ENCODE results near the gene IFNA7.
"Not testable (repeated sequence)": the region's sequence is repeated elsewhere in the genome, so short reads cannot be mapped to it uniquely, and the experiment has no call there.

Gene IFNA7

GRCh38 chr9:21202105-21202504 is at the start of gene IFNA7:
IFNA7 (minus strand) TSS chr9:21202205; CDS start chr9:21202165, 40 bp downstream.
- H3K79me2 ChIP-seq (ENCODE audit: insufficient read depth, low read length); H3K9me3 ChIP-seq (ENCODE audit: low read length); H3K4me1 ChIP-seq (ENCODE audit: insufficient read depth, low read length, severe bottlenecking); H3K36me3 ChIP-seq (ENCODE audit: insufficient read depth, low read length); H3K9me2 ChIP-seq (ENCODE audit: low read depth, low read length); H3K4me3 ChIP-seq (ENCODE audit: low read depth, low read length, poor library complexity, severe bottlenecking); H3K4me2 ChIP-seq (ENCODE audit: low read length); H3F3A ChIP-seq (ENCODE audit: insufficient read depth, low read length); H4K20me1 ChIP-seq (ENCODE audit: insufficient read depth, low read length); H3K27ac ChIP-seq (ENCODE audit: low read depth, low read length, poor library complexity, severe bottlenecking); H3K27me3 ChIP-seq (ENCODE audit: insufficient read depth, low read length); H2AFZ ChIP-seq (ENCODE audit: low read length); H3K9ac ChIP-seq (ENCODE audit: low read length): not testable (repeated sequence)

- no peak overlapping the region for H3K4me3 ChIP-seq (ENCODE audit: low read depth, low read length, poor library complexity, severe bottlenecking)
- no peaks in the 10 kb centered on the region for H3K9me3 ChIP-seq (ENCODE audit: low read length)
- H3K79me2 ChIP-seq (ENCODE audit: insufficient read depth, low read length), result no peaks in the 10 kb centered on the region
- no peaks in the 10 kb centered on the region for H3K9me2 ChIP-seq (ENCODE audit: low read depth, low read length)
- no peaks in the 10 kb centered on the region for H4K20me1 ChIP-seq (ENCODE audit: insufficient read depth, low read length)
- no peak overlapping the region for H3K9ac ChIP-seq (ENCODE audit: low read length)
- no peak overlapping the region for H2AFZ ChIP-seq (ENCODE audit: low read length)
- TF ChIP-seq CTCF (IDR thresholded peaks at IDR 0.05; ENCODE audit: low read length) (no peak), EZH2 (IDR thresholded peaks at IDR 0.05; ENCODE audit: borderline replicate concordance, low read length) (no peak)
- no peaks in the 10 kb centered on the region for H3K27me3 ChIP-seq (ENCODE audit: insufficient read depth, low read length)
- H3K27ac ChIP-seq (ENCODE audit: low read depth, low read length, poor library complexity, severe bottlenecking), result no peak overlapping the region
- no peak overlapping the region for H3K4me2 ChIP-seq (ENCODE audit: low read length)
- H3K36me3 ChIP-seq (ENCODE audit: insufficient read depth, low read length), result no peaks in the 10 kb centered on the region
- H3K4me1 ChIP-seq (ENCODE audit: insufficient read depth, low read length, severe bottlenecking), result no peaks in the 10 kb centered on the region
- no peaks in the 10 kb centered on the region for H3F3A ChIP-seq (ENCODE audit: insufficient read depth, low read length)
Observed at GRCh38 chr9:21251638-21252037, 49.6 kb upstream of the IFNA7 start.

- Histone ChIP-seq H3K27ac (ENCODE audit: low read depth, low read length, poor library complexity, severe bottlenecking) (no peak overlapping the region), H3K9me2 (ENCODE audit: low read depth, low read length) (no peaks in the 10 kb centered on the region), H3K4me2 (ENCODE audit: low read length) (no peak overlapping the region), H4K20me1 (ENCODE audit: insufficient read depth, low read length) (no peaks in the 10 kb centered on the region), H3K4me3 (ENCODE audit: low read depth, low read length, poor library complexity, severe bottlenecking) (no peak overlapping the region), H3K4me1 (ENCODE audit: insufficient read depth, low read length, severe bottlenecking) (no peaks in the 10 kb centered on the region), H3K79me2 (ENCODE audit: insufficient read depth, low read length) (no peaks in the 10 kb centered on the region), H2AFZ (ENCODE audit: low read length) (no peak overlapping the region), H3K9ac (ENCODE audit: low read length) (no peak overlapping the region), H3K27me3 (ENCODE audit: insufficient read depth, low read length) (no peaks in the 10 kb centered on the region), H3K9me3 (ENCODE audit: low read length) (no peaks in the 10 kb centered on the region), H3K36me3 (ENCODE audit: insufficient read depth, low read length) (no peaks in the 10 kb centered on the region), H3F3A (ENCODE audit: insufficient read depth, low read length) (no peaks in the 10 kb centered on the region)
- no peak for TF ChIP-seq EZH2 (IDR thresholded peaks at IDR 0.05; ENCODE audit: borderline replicate concordance, low read length)
- no peak for TF ChIP-seq CTCF (IDR thresholded peaks at IDR 0.05; ENCODE audit: low read length)
Observed at GRCh38 chr9:21251190-21251589, 49.2 kb upstream of the IFNA7 start.

- Histone ChIP-seq H3K27ac (ENCODE audit: low read depth, low read length, poor library complexity, severe bottlenecking) (no peak overlapping the region), H3K4me3 (ENCODE audit: low read depth, low read length, poor library complexity, severe bottlenecking) (no peak overlapping the region), H3K4me1 (ENCODE audit: insufficient read depth, low read length, severe bottlenecking) (no peaks in the 10 kb centered on the region), H4K20me1 (ENCODE audit: insufficient read depth, low read length) (no peaks in the 10 kb centered on the region), H2AFZ (ENCODE audit: low read length) (no peak overlapping the region), H3K36me3 (ENCODE audit: insufficient read depth, low read length) (no peaks in the 10 kb centered on the region), H3K4me2 (ENCODE audit: low read length) (no peak overlapping the region), H3K79me2 (ENCODE audit: insufficient read depth, low read length) (no peaks in the 10 kb centered on the region), H3F3A (ENCODE audit: insufficient read depth, low read length) (no peaks in the 10 kb centered on the region), H3K9me3 (ENCODE audit: low read length) (no peaks in the 10 kb centered on the region), H3K27me3 (ENCODE audit: insufficient read depth, low read length) (no peaks in the 10 kb centered on the region), H3K9ac (ENCODE audit: low read length) (no peak overlapping the region), H3K9me2 (ENCODE audit: low read depth, low read length) (no peaks in the 10 kb centered on the region)
- no peak for TF ChIP-seq CTCF (IDR thresholded peaks at IDR 0.05; ENCODE audit: low read length)
- TF ChIP-seq EZH2 (IDR thresholded peaks at IDR 0.05; ENCODE audit: borderline replicate concordance, low read length), result no peak
Observed at GRCh38 chr9:21244836-21245235, 42.8 kb upstream of the IFNA7 start.

All from OCI-LY1 (cell line).